Left cardiac atrium (tissue), 4 donors: Measurements from ENCODE around the gene SLC35D1. TPM values are rescaled to one million over a fixed set of nuclear protein-coding genes. Genes with fewer than 3 reads are reported as not detected.
A peak's percentile ranks its signal among the peaks of the same experiment; 100 is the strongest.

Source experiments
- ATAC-seq, 2 donors: fragments of 200-7000 bp; cut with Tn5 transposase; one replicate each; pipeline ENCODE4 v1.9.1; 2020; ENCODE audit warnings: mild to moderate bottlenecking in 2 of 2, moderate library complexity in 2 of 2
- DNase-seq: peaks from one replicate; pipeline ENCODE4 v3.0.0-alpha.2; 2020
- intact Hi-C, 2 donors: fragments of 100-400 bp; cut with DNase I; formaldehyde crosslinking; loops; one replicate each; pipeline versions ENCODE4 v1.14.1 to v1.15.1; 2022 to 2023
- total RNA-seq, 2 donors: library from RNA; stranded (reverse); fragmentation: NEBNext Ultra II Directional; extraction: Animal tissue kit (Norgen Biotek cat#: 25700); gene quantifications; one replicate each; pipeline ENCODE4 v1.2.1, GENCODE V29; 2021
- donor health status: DM: no; HTN: yes; CAD: no.
- donor health status: DM: no; HTN: yes; CAD: no; lungs with severe emphysema.
- donor health status: DM: yes; HTN: yes; CAD: no.
- donor health status: Dilated cardiomyopathy.

SLC35D1 gene
- total RNA-seq, 2 donors from 2014 or later = 2.6 to 4.5 TPM

GRCh38 chr1:67052741-67053534 is 1.0 kb downstream of the SLC35D1 start:
- ATAC-seq (peak; percentile 3 to 29), DNase-seq (peak; percentile 28)
- intact Hi-C loops = loop anchor here in 1 of 2 donors (5.0 kb wide), 1 partner anchor 121 kb away; no protein-coding TSS in a partner anchor

- no peak for DNase-seq
- intact Hi-C loops = loop anchor here in 1 of 2 donors (5.0 kb wide), 1 partner anchor 119 kb away; no protein-coding TSS in a partner anchor
- no peak for ATAC-seq
Measured at GRCh38 chr1:67051196-67051595, 2.8 kb downstream of the SLC35D1 start.

- intact Hi-C loops = no loop called here
- DNase-seq = no peak
- no peak for ATAC-seq
Measured at GRCh38 chr1:67044631-67045270, 9.2 kb downstream of the SLC35D1 start.

DNA sequence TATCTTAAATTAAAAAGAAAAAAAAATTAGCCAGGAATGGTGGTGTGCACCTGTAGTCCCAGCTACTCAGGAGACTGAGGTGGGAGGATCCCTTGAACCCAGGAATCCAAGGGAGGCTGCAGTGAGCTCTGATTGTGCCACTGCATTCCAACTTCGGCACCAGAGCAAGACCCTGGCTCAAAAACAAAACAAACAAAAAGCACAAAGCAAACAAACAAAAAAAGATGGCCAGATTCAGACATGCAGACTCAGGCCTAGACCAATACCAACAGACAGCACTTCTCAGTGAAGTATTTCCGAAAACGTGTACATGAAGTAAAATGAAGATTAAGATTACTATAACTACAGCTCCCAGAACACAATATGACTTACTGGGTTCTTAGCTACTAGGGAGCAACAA is 10.6 kb downstream of the SLC35D1 start:
- no peak for DNase-seq
- intact Hi-C loops = no loop called here
- ATAC-seq = no peak

GRCh38 chr1:67041841-67042503 is 12.0 kb downstream of the SLC35D1 start:
- DNase-seq = no peak
- ATAC-seq = peak in 1 of 2 donors; percentile 38
- intact Hi-C loops = no loop called here

GRCh38 chr1:67040405-67040804 is 13.5 kb downstream of the SLC35D1 start:
- no peak for ATAC-seq
- intact Hi-C loops = no loop called here
- DNase-seq = no peak

- ATAC-seq = no peak
- intact Hi-C loops = no loop called here
- no peak for DNase-seq
Measured at GRCh38 chr1:67031859-67032247, 22.1 kb downstream of the SLC35D1 start.

- intact Hi-C loops = no loop called here
- DNase-seq (no peak), ATAC-seq (peak; percentile 57 to 88)
Measured at GRCh38 chr1:67031121-67031858, 22.7 kb downstream of the SLC35D1 start.

DNA sequence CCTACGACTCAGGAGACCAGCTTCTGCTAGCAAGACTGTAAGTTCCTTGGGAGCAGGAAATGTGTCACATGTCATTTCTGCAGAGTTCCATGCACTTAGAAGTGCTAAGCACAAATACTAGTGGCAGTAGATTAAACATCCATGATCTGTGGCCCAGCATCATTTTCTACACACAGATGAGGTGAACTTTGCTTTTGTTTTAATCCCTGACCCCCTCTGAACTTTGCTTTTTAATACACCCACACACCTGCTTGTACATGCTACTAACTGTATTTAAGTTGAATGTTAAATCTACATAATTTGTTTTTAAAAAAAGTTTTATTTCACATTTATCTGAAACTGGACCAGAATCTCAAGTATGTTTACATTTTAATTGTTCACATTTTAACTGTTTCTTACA is 24.5 kb downstream of the SLC35D1 start:
- ATAC-seq = no peak
- intact Hi-C loops = no loop called here

GRCh38 chr1:67020765-67021164 is 33.2 kb downstream of the SLC35D1 start:
- intact Hi-C loops = no loop called here
- no peak for ATAC-seq
- no peak for DNase-seq

More for the DNA sequence above, 24.5 kb downstream of the SLC35D1 start:
- DNase-seq = no peak

DNA sequence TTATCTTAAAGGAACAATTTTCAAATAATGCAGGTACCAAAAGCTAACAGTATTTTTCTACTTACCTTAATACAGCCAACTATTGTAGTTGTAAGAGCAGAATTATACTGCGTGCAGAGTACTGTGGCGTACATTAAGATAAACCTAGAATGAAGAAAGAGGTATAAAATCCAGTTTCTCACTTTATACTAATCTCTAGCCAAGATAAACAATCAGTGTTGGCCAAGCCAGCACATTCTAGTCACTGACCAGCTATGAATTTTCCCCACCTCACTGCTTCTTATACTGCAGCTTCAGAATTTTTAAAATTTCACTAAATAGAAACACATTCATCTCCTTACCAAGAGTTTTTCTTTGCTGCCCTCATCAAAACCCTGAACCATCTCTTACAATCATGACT is 33.6 kb downstream of the SLC35D1 start:
- intact Hi-C loops = no loop called here
- DNase-seq (no peak), ATAC-seq (peak; percentile 38 to 81)

- intact Hi-C loops = no loop called here
- DNase-seq = no peak
- ATAC-seq = peak; percentile 79 to 87
Measured at GRCh38 chr1:67019600-67020136, 34.3 kb downstream of the SLC35D1 start.

GRCh38 chr1:67019121-67019520 is 34.8 kb downstream of the SLC35D1 start:
- intact Hi-C loops = no loop called here
- ATAC-seq (no peak), DNase-seq (no peak)

DNA sequence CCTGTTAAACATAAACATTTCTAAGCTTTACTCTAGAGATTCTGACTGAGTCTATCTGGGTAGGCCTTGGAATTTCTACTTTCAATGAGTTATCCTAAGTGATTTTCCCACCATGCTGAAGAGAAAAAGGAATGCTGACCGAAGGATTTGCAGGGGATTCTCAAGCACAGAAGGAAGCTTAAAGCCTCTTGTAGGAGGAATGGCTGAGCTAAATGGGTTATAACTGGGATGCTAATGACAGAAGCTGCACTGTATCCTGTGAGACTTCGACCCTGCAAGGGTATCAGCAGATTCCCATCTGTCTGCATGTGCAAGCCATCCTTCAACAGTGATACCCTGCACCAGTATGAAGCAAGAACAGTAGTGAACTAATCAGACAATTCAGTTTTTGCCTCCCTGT is 35.4 kb downstream of the SLC35D1 start:
- ATAC-seq = no peak
- DNase-seq = no peak
- intact Hi-C loops = no loop called here

GRCh38 chr1:67013573-67013972 is 40.4 kb downstream of the SLC35D1 start:
- DNase-seq = no peak
- no peak for ATAC-seq
- intact Hi-C loops = no loop called here

DNA sequence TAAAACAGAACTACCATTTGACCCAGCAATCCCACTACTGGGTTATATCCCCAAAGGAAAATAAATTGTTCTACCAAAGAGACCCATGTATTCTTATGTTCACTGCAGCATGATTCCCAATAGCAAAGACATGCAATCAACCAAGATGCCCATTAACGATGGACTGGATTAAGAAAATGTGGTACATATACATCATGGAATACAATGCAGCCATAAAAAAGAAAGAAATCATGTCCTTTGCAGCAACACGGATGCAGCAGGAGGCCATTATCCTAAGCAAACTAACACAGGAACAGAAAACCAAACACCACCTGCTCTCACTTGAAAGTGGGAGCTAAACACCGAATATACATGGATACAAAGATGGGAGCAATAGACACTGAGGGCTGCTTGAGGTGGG is 44.2 kb downstream of the SLC35D1 start:
- intact Hi-C loops = no loop called here
- DNase-seq (no peak), ATAC-seq (no peak)

- DNase-seq (no peak), ATAC-seq (peak in 1 of 2 donors; percentile 36)
- intact Hi-C loops = no loop called here
Measured at GRCh38 chr1:67005068-67005467, 48.9 kb downstream of the SLC35D1 start.

DNA sequence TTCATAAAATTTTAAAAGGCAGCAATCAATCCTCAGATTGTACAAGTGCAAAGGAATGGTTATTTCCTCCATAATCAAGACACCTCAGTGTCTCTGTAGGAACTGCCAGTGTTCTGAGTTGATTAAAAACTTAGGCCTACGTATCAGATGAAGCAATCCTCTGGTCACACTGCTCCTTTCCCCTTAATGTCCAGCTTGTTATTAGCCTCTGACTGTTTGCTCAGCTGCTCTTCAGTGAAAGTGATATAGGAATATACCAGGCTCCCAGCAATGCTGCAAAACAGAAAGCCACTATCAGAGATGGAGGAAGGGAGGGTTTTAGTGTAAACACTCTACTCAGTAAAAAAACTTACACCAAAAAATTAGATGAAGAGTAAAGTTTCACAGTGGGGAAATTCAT is 49.8 kb downstream of the SLC35D1 start:
- ATAC-seq = no peak
- DNase-seq = no peak
- intact Hi-C loops = no loop called here
